Neuronal stem cell (in vitro differentiated cells): ENCODE data around the gene LRMDA.

Source experiments
- DNase-seq: peaks from one replicate; pipeline ENCODE4 v3.0.0-alpha.2; 2013; ENCODE audit warnings: low spot score
- H2AFZ ChIP-seq: one replicate; pipeline ENCODE4 v1.6.1; 2013; ENCODE audit warnings: mild to moderate bottlenecking, low read length, inconsistent platforms
- H2AK5ac ChIP-seq: 2 replicates; pipeline ENCODE4 v1.6.1; 2013; ENCODE audit warnings: low read depth, mild to moderate bottlenecking, inconsistent platforms, low read length, moderate library complexity, mixed read lengths
- H2BK120ac ChIP-seq: 2 replicates; pipeline ENCODE4 v1.6.1; 2013; ENCODE audit warnings: low read depth, mild to moderate bottlenecking, inconsistent platforms, low read length, moderate library complexity, mixed read lengths
- H2BK12ac ChIP-seq: one replicate; pipeline ENCODE4 v1.6.1; 2013; ENCODE audit warnings: low read length, inconsistent platforms
- H2BK15ac ChIP-seq: 2 replicates; pipeline ENCODE4 v1.6.1; 2013; ENCODE audit warnings: mild to moderate bottlenecking, low read length, inconsistent platforms, mixed read lengths
- H2BK5ac ChIP-seq: one replicate; pipeline ENCODE4 v1.6.1; 2013; ENCODE audit warnings: inconsistent platforms, mild to moderate bottlenecking, low read length, moderate library complexity
- H3K14ac ChIP-seq: one replicate; pipeline ENCODE4 v1.6.1; 2013; ENCODE audit warnings: low read length, inconsistent platforms
- H3K18ac ChIP-seq: 2 replicates; pipeline ENCODE4 v1.6.1; 2013; ENCODE audit warnings: low read length, inconsistent platforms
- H3K23ac ChIP-seq: 2 replicates; pipeline ENCODE4 v1.6.1; 2013; ENCODE audit warnings: low read depth, mild to moderate bottlenecking, mixed read lengths, low read length, inconsistent platforms; ENCODE audit not compliant: poor library complexity
- H3K27ac ChIP-seq: replicated peaks from 3 replicates; pipeline ENCODE4 v1.5.1; 2013; ENCODE audit warnings: low read length, inconsistent platforms
- H3K27me3 ChIP-seq, 3 experiments: 2 replicates each; pipeline ENCODE4 v1.6.1; 2013; ENCODE audit warnings: low read length in 3 of 3, mild to moderate bottlenecking in 2 of 3, inconsistent platforms in 1 of 3, low read depth in 1 of 3, mixed read lengths in 1 of 3, moderate library complexity in 1 of 3; ENCODE audit not compliant: control insufficient read depth in 3 of 3, insufficient read depth in 3 of 3
- H3K36me3 ChIP-seq, 2 donors: replicated peaks in 1 of 2; 2 replicates each; pipeline ENCODE4 v1.6.1; 2013; ENCODE audit warnings: low read length in 2 of 2; ENCODE audit not compliant: control insufficient read depth in 2 of 2, insufficient read depth in 2 of 2
- H3K4ac ChIP-seq: 2 replicates; pipeline ENCODE4 v1.6.1; 2013; ENCODE audit warnings: inconsistent platforms, mild to moderate bottlenecking, low read length, moderate library complexity
- H3K4me1 ChIP-seq, 2 donors: 1 replicate in 1 of 2; 2 replicates in 1 of 2; pipeline ENCODE4 v1.6.1; 2013; ENCODE audit warnings: low read length in 2 of 2, low read depth in 1 of 2; ENCODE audit not compliant: control insufficient read depth in 2 of 2, insufficient read depth in 1 of 2
- H3K4me2 ChIP-seq: one replicate; pipeline ENCODE4 v1.6.1; 2013; ENCODE audit warnings: mild to moderate bottlenecking, low read length, inconsistent platforms; ENCODE audit not compliant: insufficient read depth, poor library complexity, severe bottlenecking
- H3K4me3 ChIP-seq, 2 donors: 2 replicates each; pipeline ENCODE4 v1.5.1; 2013; ENCODE audit warnings: low read length in 2 of 2, mild to moderate bottlenecking in 2 of 2, inconsistent platforms in 1 of 2, moderate library complexity in 1 of 2
- H3K79me1 ChIP-seq: one replicate; pipeline ENCODE4 v1.6.1; 2013; ENCODE audit warnings: low read depth, mild to moderate bottlenecking, inconsistent platforms, low read length, moderate library complexity
- H3K9ac ChIP-seq: one replicate; pipeline ENCODE4 v1.6.1; 2013; ENCODE audit warnings: mild to moderate bottlenecking, low read depth, low read length, inconsistent platforms; ENCODE audit not compliant: poor library complexity
- H3K9me3 ChIP-seq, 2 donors: replicated peaks in 1 of 2; 2 replicates each; pipeline versions ENCODE3 to v1.6.1; 2013; ENCODE audit warnings: low read length in 2 of 2, mild to moderate bottlenecking in 2 of 2, inconsistent platforms in 1 of 2, low read depth in 1 of 2, mixed read lengths in 1 of 2, moderate library complexity in 1 of 2; ENCODE audit not compliant: control insufficient read depth in 2 of 2, insufficient read depth in 1 of 2
- H4K8ac ChIP-seq: one replicate; pipeline ENCODE4 v1.6.1; 2013; ENCODE audit warnings: low read depth, mild to moderate bottlenecking, inconsistent platforms, low read length, moderate library complexity
- H4K91ac ChIP-seq: one replicate; pipeline ENCODE4 v1.6.1; 2013; ENCODE audit warnings: low read length, low read depth, mild to moderate bottlenecking, inconsistent platforms; ENCODE audit not compliant: poor library complexity
- WGBS, 2 donors: extraction: QIAGEN DNeasy Blood & Tissue Kit; methylation state at CpG; one replicate each; pipeline ENCODE4 v1.1.7; 2013; ENCODE audit warnings: missing lambda C conversion rate in 2 of 2, mixed read lengths in 1 of 2; ENCODE audit not compliant: insufficient read length in 2 of 2, insufficient replicate concordance in 1 of 2; ENCODE audit errors: extremely low coverage in 2 of 2; 5-methylcytosine and 5-hydroxymethylcytosine counted together

Gene LRMDA

GRCh38 chr10:75922435-75922834 is 491.0 kb downstream of the LRMDA start:
- H2BK120ac ChIP-seq: no peak overlapping the region
- no peak overlapping the region for H4K8ac ChIP-seq
- no peak overlapping the region for H2AK5ac ChIP-seq
- H2BK5ac ChIP-seq: no peak overlapping the region
- peaks cover 0 to 5% of the 10 kb centered on the region in 2 donors for H3K4me1 ChIP-seq
- H2BK15ac ChIP-seq: no peak overlapping the region
- H3K14ac ChIP-seq: no peak overlapping the region
- no peak overlapping the region for H2BK12ac ChIP-seq
- no peaks in the 10 kb centered on the region for H3K79me1 ChIP-seq
- H3K36me3 ChIP-seq: no peaks in the 10 kb centered on the region
- DNase-seq: no peak
- no peak overlapping the region for H2AFZ ChIP-seq
- H3K9me3 ChIP-seq: no peaks in the 10 kb centered on the region
- H3K9ac ChIP-seq: no peak overlapping the region
- no peak overlapping the region for H3K4me3 ChIP-seq
- H3K18ac ChIP-seq: no peak overlapping the region
- no peak overlapping the region for H4K91ac ChIP-seq
- H3K4me2 ChIP-seq: no peak overlapping the region
- no peak overlapping the region for H3K4ac ChIP-seq
- no peaks in the 10 kb centered on the region for H3K27me3 ChIP-seq
- H3K27ac ChIP-seq: no peak overlapping the region
- no peak overlapping the region for H3K23ac ChIP-seq

- no CpG with 5 or more reads among the region's 9 CpGs for WGBS, 2 donors
- Histone ChIP-seq H3K4me3 (no peak overlapping the region), H3K9me3 (no peaks in the 10 kb centered on the region), H3K4me1 (peaks cover 0 to 5% of the 10 kb centered on the region in 2 donors), H2BK5ac (no peak overlapping the region), H3K23ac (no peak overlapping the region), H3K4me2 (no peak overlapping the region), H3K27me3 (no peaks in the 10 kb centered on the region), H3K27ac (no peak overlapping the region), H2AFZ (no peak overlapping the region), H3K36me3 (no peaks in the 10 kb centered on the region), H2BK15ac (no peak overlapping the region), H4K8ac (no peak overlapping the region), H4K91ac (no peak overlapping the region), H3K18ac (no peak overlapping the region), H3K14ac (no peak overlapping the region), H2AK5ac (no peak overlapping the region), H2BK12ac (no peak overlapping the region), H2BK120ac (no peak overlapping the region), H3K79me1 (no peaks in the 10 kb centered on the region), H3K4ac (no peak overlapping the region), H3K9ac (no peak overlapping the region)
- no peak for DNase-seq
These were observed 493.0 kb downstream of the LRMDA start for GRCh38 chr10:75924309-75924902.

- no CpG with 5 or more reads among the region's 1 CpG for WGBS, 2 donors
- H2AFZ ChIP-seq: no peak overlapping the region
These were observed 494.6 kb downstream of the LRMDA start for GRCh38 chr10:75925999-75926398.

GRCh38 chr10:75926763-75927162 is 495.3 kb downstream of the LRMDA start:
- Histone ChIP-seq H3K9me3 (no peaks in the 10 kb centered on the region), H2AK5ac (no peak overlapping the region), H4K91ac (no peak overlapping the region), H3K4ac (no peak overlapping the region), H3K4me3 (no peak overlapping the region), H2BK15ac (no peak overlapping the region), H3K18ac (no peak overlapping the region), H3K4me2 (no peak overlapping the region), H3K27ac (no peak overlapping the region), H2BK5ac (no peak overlapping the region), H2BK12ac (no peak overlapping the region), H3K36me3 (no peaks in the 10 kb centered on the region), H3K14ac (no peak overlapping the region), H3K79me1 (no peaks in the 10 kb centered on the region), H2BK120ac (no peak overlapping the region), H4K8ac (no peak overlapping the region), H2AFZ (no peak overlapping the region), H3K27me3 (no peaks in the 10 kb centered on the region), H3K9ac (no peak overlapping the region), H3K4me1 (peaks cover 0 to 5% of the 10 kb centered on the region in 2 donors), H3K23ac (no peak overlapping the region)
- WGBS, 2 donors: no CpG with 5 or more reads among the region's 4 CpGs
- no peak for DNase-seq

More at GRCh38 chr10:75925999-75926398, 494.6 kb downstream of the LRMDA start:
- no peaks in the 10 kb centered on the region for H3K79me1 ChIP-seq
- no peaks in the 10 kb centered on the region for H3K27me3 ChIP-seq
- H3K18ac ChIP-seq: no peak overlapping the region
- no peak overlapping the region for H2BK120ac ChIP-seq
- H4K91ac ChIP-seq: no peak overlapping the region
- no peak overlapping the region for H3K14ac ChIP-seq
- H4K8ac ChIP-seq: no peak overlapping the region
- no peak overlapping the region for H3K23ac ChIP-seq
- no peak overlapping the region for H2BK12ac ChIP-seq
- H2AK5ac ChIP-seq: no peak overlapping the region
- no peak overlapping the region for H3K9ac ChIP-seq
- H2BK5ac ChIP-seq: no peak overlapping the region
- H3K4me2 ChIP-seq: no peak overlapping the region
- no peak overlapping the region for H3K4me3 ChIP-seq
- no peaks in the 10 kb centered on the region for H3K9me3 ChIP-seq
- DNase-seq: no peak
- no peak overlapping the region for H3K4ac ChIP-seq
- no peak overlapping the region for H3K27ac ChIP-seq
- H2BK15ac ChIP-seq: no peak overlapping the region
- peaks cover 0 to 5% of the 10 kb centered on the region in 2 donors for H3K4me1 ChIP-seq
- no peaks in the 10 kb centered on the region for H3K36me3 ChIP-seq
